Activated effector memory CD4-positive, alpha-beta T cell treated with anti-CD3 and anti-CD28 coated beads, Interleukin-2, amount 50 U/mL, for 16 hours (primary cell): ENCODE results near the gene TJP3.

Experiments
- DNase-seq: peaks from one replicate; pipeline ENCODE4 v3.0.0-alpha.2; 2020

The TJP3 gene

DNA sequence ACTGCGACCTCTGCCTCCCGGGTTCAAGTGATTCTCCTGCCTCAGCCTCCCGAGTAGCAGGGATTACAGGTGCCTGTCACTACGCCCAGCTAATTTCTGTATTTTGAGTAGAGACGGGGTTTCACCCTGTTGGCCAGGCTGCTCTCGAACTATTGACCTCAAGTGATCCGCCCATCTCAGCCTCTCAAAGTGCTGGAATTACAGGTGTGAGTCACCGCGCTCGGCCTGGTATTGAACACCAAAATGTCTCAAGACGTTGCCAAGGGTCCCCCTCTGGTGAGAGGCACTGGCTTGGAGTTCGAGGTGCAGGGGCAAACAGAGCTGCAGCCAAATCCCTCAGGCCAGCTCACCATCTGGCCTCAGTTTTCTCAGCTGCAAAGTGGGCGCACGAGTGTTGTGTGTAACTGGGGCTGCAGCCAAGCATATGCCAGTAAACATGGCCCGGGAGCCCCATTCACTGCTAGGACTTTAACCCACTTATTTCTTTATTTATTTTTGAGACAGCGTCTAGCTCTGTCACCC, 8.0 kb downstream of the TJP3 start:
- no peak for DNase-seq

DNA sequence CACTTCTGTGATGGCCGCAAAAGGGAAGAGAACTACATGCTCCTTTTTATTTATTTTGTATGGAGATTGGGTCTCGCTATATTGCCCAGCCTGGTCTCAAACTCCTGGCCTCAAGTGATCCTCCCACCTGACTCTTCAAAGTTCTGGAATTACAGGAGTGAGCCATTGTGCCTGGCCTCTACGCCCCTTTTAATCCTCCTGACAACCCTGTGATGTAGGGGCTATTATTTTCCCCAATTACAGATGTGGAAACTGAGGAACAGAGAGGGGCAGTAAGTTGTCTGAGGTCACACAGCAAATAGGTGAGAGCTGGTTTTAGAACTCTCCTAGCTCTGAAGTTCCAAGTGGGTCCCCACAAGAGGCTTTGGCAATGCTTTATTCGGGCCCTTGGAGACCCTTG, 11.7 kb downstream of the TJP3 start:
- DNase-seq, result no peak

DNA sequence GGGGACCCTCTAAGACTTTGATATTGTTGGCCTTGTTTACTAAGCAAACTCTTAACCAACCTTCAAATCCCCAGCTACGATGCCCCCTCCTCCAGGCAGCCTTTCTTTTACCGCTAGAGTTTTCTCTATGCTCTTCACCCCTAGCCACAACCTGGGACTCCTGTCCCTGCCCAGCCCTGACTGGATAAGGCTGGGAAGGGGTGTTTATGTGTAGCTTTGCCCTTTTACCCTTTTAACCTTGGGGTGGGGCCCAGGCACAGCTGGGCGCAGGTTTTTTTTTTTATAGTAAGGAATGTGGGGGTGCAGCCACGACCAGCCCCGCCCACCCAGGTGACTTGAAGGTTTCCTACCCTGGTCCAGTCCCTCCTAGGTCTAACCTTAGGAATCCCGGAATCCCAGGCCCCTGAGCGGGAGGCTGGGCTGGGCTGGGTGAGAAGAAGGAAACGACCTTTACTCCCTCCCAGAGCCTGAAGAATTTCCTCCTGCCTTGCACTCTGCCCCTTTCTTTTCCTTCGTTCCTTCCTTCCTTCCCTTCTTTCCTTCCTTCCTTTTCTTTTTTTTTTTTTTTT, 12.2 kb downstream of the TJP3 start:
- DNase-seq, result no peak

DNA sequence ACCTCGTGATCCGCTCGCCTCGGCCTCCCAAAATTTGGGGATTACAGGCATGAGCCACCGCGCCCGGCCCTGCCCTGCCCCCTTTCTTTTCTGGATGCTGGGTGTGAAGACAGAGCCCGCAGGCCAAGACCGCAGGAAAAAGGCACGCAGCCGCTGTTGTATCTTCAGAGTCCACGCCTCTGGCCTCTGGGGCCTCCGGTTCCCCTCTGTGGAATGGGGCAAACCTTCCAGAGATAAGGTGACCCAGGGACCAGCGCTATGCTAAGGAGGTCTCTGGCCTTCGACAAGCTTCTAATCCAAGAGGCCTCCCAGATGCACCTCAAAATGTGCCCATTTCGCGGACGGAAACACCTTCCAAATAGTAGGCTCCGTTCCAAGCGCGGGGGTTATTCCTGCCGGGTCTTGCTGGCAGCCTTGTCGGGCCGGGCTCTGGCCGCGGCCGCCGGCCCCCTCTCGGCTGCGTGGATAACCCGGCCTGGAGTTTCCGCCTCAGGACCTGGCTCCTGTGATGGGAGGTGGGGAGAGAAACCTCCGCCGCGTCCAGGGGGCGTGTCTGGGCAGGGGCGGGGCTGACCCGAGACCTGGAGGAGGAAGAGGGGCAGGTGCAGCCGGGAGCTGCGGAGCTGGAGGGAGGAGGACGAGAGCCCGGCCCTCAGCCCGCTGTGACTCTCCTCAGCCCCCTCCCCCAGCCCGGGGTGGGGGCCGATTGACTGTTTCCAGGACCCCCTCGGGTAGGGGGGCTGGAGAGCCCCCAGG, 13.1 kb downstream of the TJP3 start:
- peak; percentile 96 for DNase-seq

DNA sequence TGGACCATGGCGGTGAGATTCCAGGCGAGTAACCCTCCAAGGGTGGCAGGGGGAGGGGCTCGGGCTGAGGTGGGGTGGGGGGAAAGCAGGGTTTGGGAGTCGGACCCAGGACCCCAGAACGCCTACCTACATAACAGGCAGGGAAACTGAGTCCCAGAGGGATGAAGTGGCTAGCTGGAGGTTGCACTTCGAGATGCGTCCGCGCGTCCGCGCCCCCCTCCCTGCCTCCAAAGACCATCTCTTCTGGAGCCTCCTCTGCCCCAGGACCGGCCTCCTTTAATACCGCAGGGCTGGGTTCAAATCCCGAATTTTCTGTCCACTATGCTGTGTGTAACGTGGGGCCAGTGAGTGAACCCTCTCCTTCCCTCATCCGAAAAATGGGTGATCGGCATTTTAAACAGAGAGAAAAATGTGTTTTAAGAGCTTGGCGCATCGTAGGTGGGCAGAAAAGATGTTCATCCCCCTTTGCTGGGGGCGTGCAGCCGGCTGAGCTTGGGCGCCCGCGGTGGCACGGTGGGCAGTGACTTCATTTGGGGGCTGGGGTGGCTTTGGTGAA, 13.8 kb downstream of the TJP3 start:
- no peak for DNase-seq

DNA sequence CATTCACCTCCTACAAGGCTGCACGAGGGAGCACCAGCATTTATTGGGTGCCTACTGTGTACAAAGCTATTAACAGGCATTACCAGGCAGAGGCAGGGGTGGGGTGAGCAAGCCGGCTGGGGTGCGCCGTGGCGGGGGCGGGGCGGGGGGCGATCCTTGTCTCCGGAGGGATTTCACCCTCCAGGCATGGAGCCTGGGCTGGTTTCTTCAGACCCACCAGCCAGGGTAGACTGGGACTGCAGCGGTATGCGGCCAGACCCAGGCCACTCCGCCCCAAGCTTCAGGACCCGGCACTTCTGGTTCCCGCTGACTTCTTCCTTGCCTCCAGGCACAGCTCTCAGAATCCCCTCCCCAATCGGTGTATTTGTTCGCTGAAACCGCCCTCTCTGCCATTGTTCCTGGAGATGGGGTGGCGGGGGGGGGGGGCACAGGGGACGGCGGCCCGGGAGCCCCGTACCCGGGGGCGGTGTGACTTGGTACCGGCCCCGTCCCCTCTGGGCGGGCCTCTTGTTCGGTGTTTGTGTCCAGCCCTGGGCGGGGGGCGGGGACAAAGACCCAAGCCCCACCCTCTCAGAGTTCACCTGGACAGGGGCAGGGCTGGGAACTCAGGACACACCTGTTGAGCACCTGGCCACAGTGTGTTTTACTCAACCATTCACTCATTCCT, 14.4 kb downstream of the TJP3 start:
- DNase-seq, result no peak

DNA sequence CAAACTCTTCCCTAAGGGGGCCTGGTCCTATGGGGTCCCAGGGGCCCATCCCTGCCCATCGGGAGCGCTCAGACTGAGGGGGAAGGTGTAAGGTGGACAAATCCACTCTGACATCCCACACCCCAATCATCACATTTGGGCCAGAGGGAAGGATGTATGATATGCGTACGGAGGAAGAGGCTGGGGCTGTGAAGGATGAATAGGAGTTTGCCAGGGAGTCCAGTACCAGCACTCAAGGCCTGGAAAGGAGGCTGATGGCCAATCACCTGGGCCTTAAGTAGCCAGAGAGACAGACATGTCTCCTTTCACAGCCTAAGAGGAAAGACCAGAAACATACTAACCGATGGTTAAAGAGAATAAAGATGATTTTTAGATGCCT, 14.9 kb downstream of the TJP3 start:
- DNase-seq, result no peak

DNA sequence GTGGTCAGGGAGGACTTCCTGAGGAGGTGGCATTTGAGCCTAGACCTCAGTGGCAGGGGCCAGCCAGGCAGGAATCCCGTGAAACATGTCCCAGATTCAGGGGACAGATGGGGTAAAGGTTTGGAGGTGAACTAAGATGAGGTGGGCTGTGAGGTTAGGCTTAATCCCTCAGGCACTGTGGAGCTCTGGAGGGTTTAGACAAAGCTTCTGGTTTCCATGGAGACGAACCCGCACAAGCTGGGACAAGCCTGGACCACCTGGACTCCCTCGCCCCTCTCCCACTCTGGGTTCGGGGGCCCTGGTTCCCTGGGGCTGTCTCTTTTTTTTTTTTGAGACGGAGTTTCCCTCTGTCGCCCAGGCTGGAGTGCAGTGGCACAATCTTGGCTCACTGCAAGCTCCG, 15.7 kb downstream of the TJP3 start:
- no peak for DNase-seq

DNA sequence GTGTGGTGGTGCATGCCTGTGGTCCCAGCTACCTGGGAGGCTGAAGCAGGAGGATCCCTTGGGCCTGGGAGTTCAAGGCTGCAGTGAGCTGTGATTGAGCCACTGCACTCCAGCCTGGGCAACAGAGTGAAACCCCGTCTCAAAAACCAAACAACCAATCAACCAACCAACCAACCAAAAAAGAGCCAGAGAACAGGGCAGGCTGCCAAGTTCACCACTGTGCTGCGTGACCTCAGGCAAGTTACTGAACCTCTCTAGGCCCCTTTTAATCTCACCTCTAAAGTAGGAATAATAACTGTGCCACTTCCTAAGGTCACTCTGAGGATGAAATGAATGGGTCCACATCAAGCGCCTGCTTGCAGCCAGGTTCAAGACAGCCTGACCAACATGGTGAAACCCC, 16.9 kb downstream of the TJP3 start:
- DNase-seq, result no peak

DNA sequence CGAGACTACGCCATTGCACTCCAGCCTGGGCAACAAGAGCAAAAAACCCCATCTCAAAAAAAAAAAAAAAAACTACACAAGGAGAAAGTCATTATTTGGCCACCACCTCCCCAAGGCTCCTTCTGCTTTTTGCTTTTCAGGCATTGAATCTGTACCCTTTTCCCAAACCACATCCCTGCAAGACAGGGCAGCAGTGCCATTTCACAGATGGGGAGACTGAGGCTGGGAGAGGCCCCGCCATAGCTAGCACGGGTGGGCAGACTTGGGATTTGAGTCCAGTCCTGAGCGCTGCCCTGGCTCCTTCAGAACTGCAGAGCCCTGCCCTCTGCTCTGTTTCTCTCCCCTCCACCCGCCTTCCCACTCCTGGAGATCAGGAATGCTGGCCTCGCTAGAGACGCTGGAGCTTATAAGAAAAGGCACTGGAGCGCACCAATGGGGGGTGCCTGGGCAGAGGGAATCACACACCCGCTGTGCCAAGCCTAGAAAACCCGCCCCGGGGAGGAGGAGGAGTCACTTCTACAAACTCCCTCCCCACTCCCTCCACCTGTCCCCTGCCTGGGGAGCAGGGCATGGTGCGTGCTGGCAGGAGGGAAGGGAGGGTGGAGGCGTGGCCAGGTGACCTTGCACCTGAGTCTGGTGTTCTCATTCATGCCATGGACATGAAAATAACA, 17.6 kb downstream of the TJP3 start:
- DNase-seq, result no peak

DNA sequence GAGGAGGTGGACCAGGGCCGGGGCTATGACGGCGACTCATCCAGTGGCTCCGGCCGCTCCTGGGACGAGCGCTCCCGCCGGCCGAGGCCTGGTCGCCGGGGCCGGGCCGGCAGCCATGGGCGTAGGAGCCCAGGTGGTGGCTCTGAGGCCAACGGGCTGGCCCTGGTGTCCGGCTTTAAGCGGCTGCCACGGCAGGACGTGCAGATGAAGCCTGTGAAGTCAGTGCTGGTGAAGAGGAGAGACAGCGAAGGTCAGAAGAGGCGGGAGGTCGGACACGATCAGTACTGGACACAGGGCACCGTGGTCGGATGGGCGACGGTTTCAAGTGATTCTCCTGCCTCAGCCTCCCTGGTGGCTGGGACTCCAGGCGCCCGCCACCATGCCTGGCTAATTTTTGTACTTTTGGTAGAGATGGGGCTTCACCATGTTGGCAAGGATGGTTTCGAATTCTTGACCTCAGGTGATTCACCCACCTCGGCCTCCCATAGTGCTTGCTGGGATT, 22.3 kb downstream of the TJP3 start:
- DNase-seq, result no peak

DNA sequence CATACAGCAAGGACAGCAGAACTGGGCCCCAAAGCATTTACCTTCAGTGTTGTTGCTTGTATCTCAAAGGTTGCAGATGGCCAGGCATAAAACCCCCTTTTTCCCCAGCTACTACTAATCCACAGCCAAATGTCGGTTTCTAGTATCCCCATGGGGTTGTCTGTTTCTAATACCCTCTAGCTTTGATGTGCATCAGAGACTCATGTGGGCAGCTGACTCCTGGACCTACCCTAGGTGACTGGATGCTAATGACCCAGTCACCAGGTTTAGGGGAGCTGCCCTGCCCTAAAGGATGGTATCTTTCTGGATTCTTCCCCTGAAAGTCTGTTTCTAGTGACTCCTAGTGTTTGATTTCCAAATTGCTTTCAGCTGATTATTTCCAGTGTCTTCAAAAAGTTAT, 23.9 kb downstream of the TJP3 start:
- no peak for DNase-seq

DNA sequence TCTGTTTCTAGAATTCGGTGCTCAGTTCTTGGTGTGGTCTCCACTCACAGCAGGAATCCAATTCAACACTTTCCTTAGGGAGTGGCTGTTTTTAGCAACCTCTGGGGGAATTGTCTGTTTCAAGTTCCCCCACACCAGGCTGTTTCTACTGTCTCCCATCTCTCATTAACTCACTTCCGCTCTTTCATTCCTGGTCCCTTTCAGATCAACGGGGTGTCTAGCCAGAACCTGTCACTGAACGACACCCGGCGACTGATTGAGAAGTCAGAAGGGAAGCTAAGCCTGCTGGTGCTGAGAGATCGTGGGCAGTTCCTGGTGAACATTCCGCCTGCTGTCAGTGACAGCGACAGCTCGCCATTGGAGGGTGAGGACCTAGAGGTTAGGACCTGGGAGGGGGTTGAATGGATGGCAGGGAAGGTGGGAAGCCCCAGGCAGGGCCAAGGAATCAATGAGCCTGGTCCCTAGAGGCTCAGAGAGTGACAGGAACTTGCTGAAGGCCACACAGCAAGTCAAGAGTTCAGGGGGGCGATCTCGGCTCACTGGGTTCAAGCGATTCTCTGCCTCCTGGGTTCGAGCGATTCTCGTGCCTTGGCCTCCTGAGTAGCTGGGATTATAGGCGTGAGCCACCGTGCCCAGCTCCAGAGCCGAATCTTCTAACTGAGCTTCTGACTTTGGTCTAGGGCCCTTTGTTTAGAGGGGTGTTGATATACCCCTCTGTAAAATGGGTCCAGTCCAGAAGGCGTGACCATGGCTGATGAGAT, 25.5 kb downstream of the TJP3 start:
- DNase-seq, result no peak

DNA sequence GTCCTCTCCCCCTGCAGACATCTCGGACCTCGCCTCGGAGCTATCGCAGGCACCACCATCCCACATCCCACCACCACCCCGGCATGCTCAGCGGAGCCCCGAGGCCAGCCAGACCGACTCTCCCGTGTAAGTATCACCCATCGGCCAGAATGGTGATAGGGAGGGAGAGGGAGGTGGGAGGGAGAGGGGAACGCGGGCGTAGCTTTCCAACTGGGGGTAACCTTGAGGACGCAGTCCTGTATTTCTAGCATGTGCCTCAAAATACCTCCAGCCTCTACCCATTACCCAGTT, 26.1 kb downstream of the TJP3 start:
- no peak for DNase-seq

DNA sequence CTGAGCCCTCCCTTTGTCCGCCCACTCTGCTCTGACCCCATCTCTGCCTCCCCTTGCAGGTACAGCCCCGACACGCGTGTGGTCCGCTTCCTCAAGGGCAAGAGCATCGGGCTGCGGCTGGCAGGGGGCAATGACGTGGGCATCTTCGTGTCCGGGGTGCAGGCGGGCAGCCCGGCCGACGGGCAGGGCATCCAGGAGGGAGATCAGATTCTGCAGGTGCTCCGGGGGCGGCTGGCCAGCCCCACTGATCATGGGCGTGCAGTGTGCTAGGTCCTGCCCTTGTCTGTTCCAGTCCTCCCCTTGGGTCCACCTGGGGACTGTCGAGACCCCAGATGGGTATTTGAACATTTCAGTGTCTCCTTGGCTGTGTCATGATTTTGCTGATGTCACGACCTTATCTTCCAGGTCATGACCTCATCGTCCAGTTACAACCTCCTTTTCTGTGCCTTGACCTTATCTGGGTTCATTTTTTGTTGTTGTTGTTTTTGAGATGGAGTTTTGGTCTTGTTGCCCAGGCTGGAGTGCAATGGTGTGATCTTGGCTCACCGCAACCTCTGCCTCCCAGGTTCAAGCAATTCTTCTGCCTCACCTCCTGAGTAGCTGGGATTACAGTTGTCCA, 28.0 kb downstream of the TJP3 start:
- DNase-seq, result no peak

DNA sequence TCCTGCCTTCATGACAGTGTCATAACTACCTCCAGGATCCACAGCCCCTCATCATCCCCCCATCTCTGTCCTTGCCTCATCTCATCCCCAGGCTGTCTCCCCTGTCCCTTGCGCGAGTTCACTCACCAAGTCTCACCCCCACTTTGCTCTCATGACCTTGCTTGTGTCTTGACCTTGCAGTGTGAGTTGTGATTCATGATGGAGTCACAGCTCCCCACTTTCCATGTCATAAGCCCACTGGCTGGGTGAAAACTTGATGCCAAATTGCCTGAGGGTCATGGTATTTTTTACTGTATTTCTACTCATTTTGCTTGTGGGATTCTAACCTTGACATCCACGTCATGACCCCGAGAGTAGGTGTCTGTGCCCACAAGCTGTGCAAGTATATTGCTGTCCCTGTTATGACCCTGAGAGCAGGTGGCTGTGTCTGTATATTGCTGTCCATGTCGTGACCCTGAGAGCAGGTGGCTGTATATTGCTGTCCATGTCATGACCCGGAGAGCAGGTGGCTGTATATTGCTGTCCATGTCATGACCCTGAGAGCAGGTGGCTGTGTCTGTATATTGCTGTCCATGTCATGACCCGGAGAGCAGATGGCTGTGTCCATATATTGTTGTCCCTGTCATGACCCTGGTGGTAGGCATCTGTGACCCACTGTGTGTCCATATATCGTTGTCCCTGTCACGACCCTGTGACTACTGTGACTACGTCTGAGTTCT, 29.5 kb downstream of the TJP3 start:
- DNase-seq, result no peak

DNA sequence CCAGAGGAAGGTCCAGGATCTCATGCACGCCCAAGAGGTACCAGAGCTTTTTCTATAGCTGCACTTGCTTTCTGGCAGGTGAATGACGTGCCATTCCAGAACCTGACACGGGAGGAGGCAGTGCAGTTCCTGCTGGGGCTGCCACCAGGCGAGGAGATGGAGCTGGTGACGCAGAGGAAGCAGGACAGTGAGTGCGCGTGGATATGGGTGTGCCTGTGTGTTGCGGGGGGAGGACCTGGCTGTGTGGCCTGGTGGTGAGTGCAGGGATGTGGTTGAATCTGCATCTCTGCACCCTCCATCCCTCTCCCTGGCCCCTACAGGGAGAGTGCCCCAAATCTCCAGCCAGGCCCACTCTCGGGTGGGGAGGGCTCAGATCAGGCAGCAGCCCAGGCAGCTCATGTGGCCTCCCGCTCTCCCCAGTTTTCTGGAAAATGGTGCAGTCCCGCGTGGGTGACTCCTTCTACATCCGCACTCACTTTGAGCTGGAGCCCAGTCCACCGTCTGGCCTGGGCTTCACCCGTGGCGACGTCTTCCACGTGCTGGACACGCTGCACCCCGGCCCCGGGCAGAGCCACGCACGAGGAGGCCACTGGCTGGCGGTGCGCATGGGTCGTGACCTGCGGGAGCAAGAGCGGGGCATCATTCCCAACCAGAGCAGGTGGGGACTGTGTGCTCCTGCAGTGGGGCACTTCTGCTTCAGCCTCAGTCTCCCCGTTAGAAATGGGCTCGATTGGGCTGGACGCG, 30.5 kb downstream of the TJP3 start:
- no peak for DNase-seq

DNA sequence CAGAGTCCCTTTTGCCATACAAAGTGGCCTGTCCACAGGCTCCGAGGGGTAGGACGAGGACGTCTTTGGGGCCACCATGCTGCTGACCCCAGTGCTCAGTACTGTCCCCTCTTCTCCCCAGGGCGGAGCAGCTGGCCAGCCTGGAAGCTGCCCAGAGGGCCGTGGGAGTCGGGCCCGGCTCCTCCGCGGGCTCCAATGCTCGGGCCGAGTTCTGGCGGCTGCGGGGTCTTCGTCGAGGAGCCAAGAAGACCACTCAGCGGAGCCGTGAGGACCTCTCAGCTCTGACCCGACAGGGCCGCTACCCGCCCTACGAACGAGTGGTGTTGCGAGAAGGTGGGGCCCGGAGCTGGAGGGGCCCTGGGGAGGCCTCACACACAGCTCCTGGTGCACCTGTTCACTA, 32.2 kb downstream of the TJP3 start:
- DNase-seq, result no peak

DNA sequence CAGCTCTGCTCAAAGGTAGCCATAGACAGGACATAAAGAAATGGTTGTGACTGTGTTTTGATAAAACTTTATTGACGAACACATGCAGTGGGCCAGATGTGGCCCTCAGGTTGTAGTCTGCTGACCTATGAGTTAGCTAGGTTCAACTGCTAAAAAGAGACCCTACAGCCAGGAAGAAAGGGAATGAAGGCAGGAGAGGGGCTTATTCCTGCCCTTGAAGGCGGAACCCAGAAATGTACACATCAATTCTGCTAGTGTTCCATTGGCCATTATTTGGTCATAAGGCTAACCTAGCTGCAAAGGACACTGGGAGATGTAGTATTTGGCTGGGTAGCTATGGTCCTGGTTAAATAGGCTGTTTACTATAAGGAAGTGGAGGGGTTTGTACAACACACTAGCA, 35.3 kb downstream of the TJP3 start:
- no peak for DNase-seq

DNA sequence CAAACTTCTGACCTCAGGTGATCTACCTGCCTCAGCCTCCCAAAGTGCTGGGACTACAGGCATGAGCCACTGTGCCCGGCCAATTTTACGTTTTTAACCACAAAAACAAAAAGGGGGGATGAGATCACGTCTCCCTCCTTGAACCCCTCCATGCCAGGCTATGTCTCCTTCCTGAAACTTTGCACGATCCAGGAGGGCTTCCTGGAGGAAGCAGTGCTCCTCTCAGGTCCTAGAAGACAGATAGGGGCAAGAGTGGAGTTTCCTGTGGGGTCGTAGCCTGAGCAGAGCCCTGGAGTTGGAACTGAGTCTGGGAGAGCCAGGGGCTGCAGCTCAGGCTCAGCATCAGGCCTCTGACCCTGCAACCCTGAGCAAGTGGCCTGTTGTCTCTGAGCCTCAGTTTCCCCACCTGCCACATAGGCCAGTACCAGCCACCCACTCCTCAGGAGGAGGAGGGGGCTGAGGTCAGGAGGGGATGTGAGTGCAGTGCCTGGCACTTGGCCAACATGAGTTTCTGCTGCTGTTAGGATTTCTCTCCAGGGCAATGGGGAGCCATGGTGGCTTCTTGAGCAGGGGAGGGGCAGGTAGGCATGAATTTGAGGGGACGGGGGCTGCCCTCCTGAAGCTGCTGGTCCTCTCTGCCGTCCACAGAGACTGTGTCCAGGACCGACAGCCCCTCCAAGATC, 37.3 kb downstream of the TJP3 start:
- DNase-seq, result no peak
